HepG2 (cell line): Measurements from ENCODE around the gene PSME3IP1. TPM values are rescaled to one million over a fixed set of nuclear protein-coding genes. Genes with fewer than 3 reads are reported as not detected.

Source experiments
- ATAC-seq: fragments of 200-7000 bp; cut with Tn5 transposase; 3 replicates; pipeline ENCODE4 v1.9.1; 2020; ENCODE audit warnings: mild to moderate bottlenecking, moderate library complexity
- Bru-seq: library from RNA; stranded (reverse); fragments of 400-500 nt; gene quantifications from one replicate; lab custom pipeline; 2021; lab: Mats Ljungman, UMichigan
- BruChase-seq, 2 experiments: library from RNA; stranded (reverse); fragments of 400-500 nt; gene quantifications; one replicate each; lab custom pipeline; 2021; lab: Mats Ljungman, UMichigan
- BruUV-seq: library from RNA; stranded (reverse); fragments of 400-500 nt; replicated peaks from 2 replicates; lab custom pipeline; 2021; lab: Mats Ljungman, UMichigan
- CTCF ChIA-PET: fragments of 300-600 bp; formaldehyde crosslinking; extraction: SDS; loops from one replicate; lab custom pipeline; 2021; ENCODE audit warnings: low total read pairs, inconsistent platforms, low intra/inter-chr PET ratio; lab: Yijun Ruan, JAX
- POLR2A ChIA-PET: fragments of 350-600 bp; sonication (Branson Sonifier 250); formaldehyde crosslinking; loops from one replicate; lab custom pipeline; 2020; ENCODE audit warnings: antibody characterized with exemption, inconsistent platforms; lab: Yijun Ruan, JAX
- DNase-seq: peaks from one replicate; pipeline ENCODE4 v3.0.0-alpha.2; 2015; ENCODE audit warnings: low spot score
- FAIRE-seq: peaks from 3 replicates; lab custom pipeline; 2011; peaks lifted over from hg19 to GRCh38; lab: Jason Lieb, UNC
- H2AFZ ChIP-seq: one replicate; pipeline ENCODE4 v1.6.1; 2011; ENCODE audit warnings: low read length, inconsistent platforms
- H3K27ac ChIP-seq: fragments of 300-600 bp; 3 replicates; pipeline ENCODE4 v1.8.0; 2011; ENCODE audit warnings: mixed run types, mild to moderate bottlenecking, mixed read lengths, low read length, inconsistent platforms; ENCODE audit not compliant: insufficient read depth; ENCODE audit errors: extremely low read length
- H3K27me3 ChIP-seq, 2 experiments: fragments of 200-600 bp in 1 of 2; 2 replicates in 1 of 2; 3 replicates in 1 of 2; pipeline versions ENCODE4 v1.6.0 to v1.8.0; 2011; ENCODE audit warnings: low read length in 2 of 2, mild to moderate bottlenecking in 2 of 2, moderate library complexity in 2 of 2, inconsistent platforms in 1 of 2; ENCODE audit not compliant: insufficient read depth in 2 of 2, control insufficient read depth in 1 of 2
- H3K36me3 ChIP-seq, 2 experiments: fragments of 200-600 bp in 1 of 2; replicated peaks in 1 of 2; 2 replicates in 1 of 2; 3 replicates in 1 of 2; pipeline versions ENCODE4 v1.5.1 to v1.8.0; 2011; ENCODE audit warnings: low read length in 2 of 2, inconsistent platforms in 1 of 2; ENCODE audit not compliant: insufficient read depth in 2 of 2, control insufficient read depth in 1 of 2
- H3K4me1 ChIP-seq: 2 replicates; pipeline ENCODE4 v1.5.1; 2012; ENCODE audit warnings: low read length, inconsistent platforms; ENCODE audit not compliant: insufficient read depth
- H3K4me2 ChIP-seq: 2 replicates; pipeline ENCODE4 v1.6.0; 2011; ENCODE audit warnings: low read depth, low read length, inconsistent platforms
- H3K4me3 ChIP-seq, 3 experiments: fragments of 200-600 bp in 1 of 3; sonication (generic), shearing (Covaris generic) in 1 of 3; replicated peaks in 1 of 3; 2 replicates each; pipeline ENCODE4 v1.5.1; 2011 to 2016; ENCODE audit warnings: low read length in 3 of 3, inconsistent platforms in 2 of 3, low read depth in 2 of 3, mild to moderate bottlenecking in 2 of 3, control low read depth in 1 of 3, mixed read lengths in 1 of 3; ENCODE audit not compliant: insufficient read depth in 1 of 3
- H3K79me2 ChIP-seq: one replicate; pipeline ENCODE4 v1.6.1; 2011; ENCODE audit warnings: low read length, inconsistent platforms; ENCODE audit not compliant: insufficient read depth
- H3K9ac ChIP-seq: 2 replicates; pipeline ENCODE4 v1.6.0; 2011; ENCODE audit warnings: mild to moderate bottlenecking, low read depth, low read length, inconsistent platforms; ENCODE audit not compliant: insufficient read depth
- H3K9me3 ChIP-seq: 2 replicates; pipeline ENCODE4 v1.5.1; 2012; ENCODE audit warnings: mild to moderate bottlenecking, low read length
- H4K20me1 ChIP-seq: 2 replicates; pipeline ENCODE4 v1.6.0; 2011; ENCODE audit warnings: inconsistent platforms, mild to moderate bottlenecking, low read length, moderate library complexity; ENCODE audit not compliant: insufficient read depth
- NFIB ChIP-seq: sonication (generic); formaldehyde crosslinking; IDR thresholded peaks from 2 replicates; pipeline ENCODE4 v1.9.0; 2021; ENCODE audit warnings: missing genetic modification reagents, mild to moderate bottlenecking, borderline replicate concordance
- NR2F6 ChIP-seq, 2 experiments: IDR thresholded peaks; 2 replicates each; pipeline ENCODE4 v1.6.1; 2016; ENCODE audit warnings: antibody characterized with exemption in 1 of 2, mild to moderate bottlenecking in 1 of 2
- POLR2AphosphoS5 ChIP-seq: IDR thresholded peaks from 2 replicates; pipeline ENCODE4 v1.6.1; 2012; ENCODE audit warnings: low read depth, low read length
- SMAD1 ChIP-seq: sonication (generic); formaldehyde crosslinking; IDR thresholded peaks from 2 replicates; pipeline ENCODE4 v1.4.0; 2020; ENCODE audit warnings: missing genetic modification reagents, low read depth, mild to moderate bottlenecking, borderline replicate concordance
- SOX6 ChIP-seq, 2 experiments: fragments of 450-650 bp in 1 of 2; sonication (generic) in 1 of 2; formaldehyde crosslinking in 1 of 2; IDR thresholded peaks; 2 replicates each; pipeline versions ENCODE4 v1.4.0 to v1.6.1; 2017 to 2020; ENCODE audit warnings: antibody characterized with exemption in 1 of 2, mild to moderate bottlenecking in 1 of 2, missing genetic modification reagents in 1 of 2
- ZBTB38 ChIP-seq: sonication (generic); formaldehyde crosslinking; IDR thresholded peaks from 2 replicates; pipeline ENCODE4 v1.5.1; 2020; ENCODE audit warnings: mild to moderate bottlenecking, missing genetic modification reagents
- ZNF644 ChIP-seq: IDR thresholded peaks from 2 replicates; pipeline ENCODE4 v1.6.1; 2016; ENCODE audit warnings: low read depth
- WGBS: methylation state at CpG from one replicate; pipeline ENCODE4 v1.1.6; 2017; ENCODE audit warnings: low lambda C conversion rate; 5-methylcytosine and 5-hydroxymethylcytosine counted together
- in situ Hi-C: cut with HindIII; loops from 2 replicates; pipeline ENCODE4 v1.10.0; 2017; ENCODE audit warnings: low pct_unique_long_range_greater_than_20kb; ENCODE audit not compliant: extremely low pct_ligation_motif_present
- intact Hi-C: fragments of 100-400 bp; cut with micrococcal nuclease; formaldehyde crosslinking; loops from one replicate; pipeline ENCODE4 v1.10.0; 2022; ENCODE audit not compliant: unreplicated experiment
- long read RNA-seq, 2 experiments: library from RNA in 1 of 2; library from polyadenylated mRNA in 1 of 2; stranded (forward) in 1 of 2; unstranded in 1 of 2; transcript quantifications; one replicate each; pipeline ENCODE4 v2.0.0, GENCODE V29; 2019 to 2022
- polyA minus RNA-seq, 3 experiments: library from RNA; depleted of rRNA, polyadenylated mRNA; stranded (reverse); fragments of >200 nt; gene quantifications; 2 replicates each; pipeline ENCODE4 v1.2.3, GENCODE V29; 2011; ENCODE audit warnings: low replicate concordance in 1 of 3
- polyA plus RNA-seq, 8 experiments: library from polyadenylated mRNA; depleted of rRNA in 3 of 8; stranded (reverse) in 7 of 8; unstranded in 1 of 8; fragments of >200 nt; fragmentation: Illumina TruSeq in 4 of 8; extraction: Trizol in 4 of 8; gene quantifications; 2 replicates each; pipeline versions ENCODE4 v1.2.1 to v1.2.3, GENCODE V29; 2011 to 2016; ENCODE audit warnings: low read depth in 4 of 8, missing spikeins in 1 of 8, mixed read lengths in 1 of 8; ENCODE audit not compliant: insufficient read depth in 1 of 8
- total RNA-seq, 5 experiments: library from RNA; depleted of rRNA; stranded (reverse); fragments of >200 nt; fragmentation: Illumina TruSeq; extraction: Trizol; gene quantifications; 2 replicates each; pipeline ENCODE4 v1.2.3, GENCODE V29; 2016; ENCODE audit warnings: low read depth in 1 of 5
- TF ChIP-seq, protein P1 (sequence below): sonication (generic); formaldehyde crosslinking; IDR thresholded peaks from 2 replicates; pipeline ENCODE4 v1.4.0; 2020; ENCODE audit warnings: mild to moderate bottlenecking, missing genetic modification reagents
- TF ChIP-seq, protein P2 (sequence below): sonication (generic); formaldehyde crosslinking; IDR thresholded peaks from 2 replicates; pipeline ENCODE4 v1.5.0; 2020; ENCODE audit warnings: mild to moderate bottlenecking, missing genetic modification reagents, borderline replicate concordance

Gene PSME3IP1, protein sequence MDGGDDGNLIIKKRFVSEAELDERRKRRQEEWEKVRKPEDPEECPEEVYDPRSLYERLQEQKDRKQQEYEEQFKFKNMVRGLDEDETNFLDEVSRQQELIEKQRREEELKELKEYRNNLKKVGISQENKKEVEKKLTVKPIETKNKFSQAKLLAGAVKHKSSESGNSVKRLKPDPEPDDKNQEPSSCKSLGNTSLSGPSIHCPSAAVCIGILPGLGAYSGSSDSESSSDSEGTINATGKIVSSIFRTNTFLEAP
- total RNA-seq (2016; rRNA removed; fragmentation: Illumina TruSeq; extraction: Trizol) = 99.8 and 104 TPM in 2 replicates
- 81.0 and 93.2 TPM in 2 replicates for total RNA-seq (2016; cell fraction: cytosol; rRNA removed; fragmentation: Illumina TruSeq; extraction: Trizol; ENCODE audit: low read depth)
- total RNA-seq (2016; cell fraction: insoluble cytoplasmic fraction; rRNA removed; fragmentation: Illumina TruSeq; extraction: Trizol) = 98.8 and 104 TPM in 2 replicates
- total RNA-seq (2016; cell fraction: membrane; rRNA removed; fragmentation: Illumina TruSeq; extraction: Trizol) = 49.2 and 54.2 TPM in 2 replicates
- 61.4 and 77.1 TPM in 2 replicates for total RNA-seq (2016; cell fraction: nucleus; rRNA removed; fragmentation: Illumina TruSeq; extraction: Trizol)
- polyA plus RNA-seq (2011; rRNA removed) = 90.8 and 99.8 TPM in 2 replicates
- 45.8 and 51.2 TPM in 2 replicates for polyA plus RNA-seq (2011; cell fraction: cytosol; rRNA removed)
- polyA plus RNA-seq (2011; cell fraction: nucleus; rRNA removed) = 207 and 252 TPM in 2 replicates
- polyA plus RNA-seq (2012) = 46.9 and 63.7 TPM in 2 replicates
- polyA plus RNA-seq (2016; cell fraction: cytosol; fragmentation: Illumina TruSeq; extraction: Trizol; ENCODE audit: low read depth) = 14.9 and 16.8 TPM in 2 replicates
- polyA plus RNA-seq (2016; cell fraction: insoluble cytoplasmic fraction; fragmentation: Illumina TruSeq; extraction: Trizol; ENCODE audit: low read depth) = 128 and 134 TPM in 2 replicates
- polyA plus RNA-seq (2016; cell fraction: membrane; fragmentation: Illumina TruSeq; extraction: Trizol; ENCODE audit: low read depth) = 28.8 and 29.0 TPM in 2 replicates
- 203 and 213 TPM in 2 replicates for polyA plus RNA-seq (2016; cell fraction: nucleus; fragmentation: Illumina TruSeq; extraction: Trizol; ENCODE audit: insufficient read depth, low read depth)
- polyA minus RNA-seq (2011; rRNA and poly(A)+ RNA removed; ENCODE audit: low replicate concordance) = 61.9 and 154 TPM in 2 replicates
- 17.3 and 23.9 TPM in 2 replicates for polyA minus RNA-seq (2011; cell fraction: cytosol; rRNA and poly(A)+ RNA removed)
- polyA minus RNA-seq (2011; cell fraction: nucleus; rRNA and poly(A)+ RNA removed) = 71.4 and 71.5 TPM in 2 replicates
- percentile 86 among the genes with signal in this experiment for Bru-seq, nascent RNA
- BruChase-seq, experiment 1, labeled RNA remaining after a 6-hour chase = percentile 90 among the genes with signal in this experiment
- percentile 91 among the genes with signal in this experiment for BruChase-seq, experiment 2, labeled RNA remaining after a 2-hour chase
- long read RNA-seq, experiment 1, transcript FAM192A-201 (7 exons, 2,848 nt) = major isoform, 12 of 43 reads
- long read RNA-seq, experiment 1, partial matches to known transcripts = 10 of 43 reads
- long read RNA-seq, experiment 1, other reads (novel, unspliced or antisense) = 21 of 43 reads
- long read RNA-seq, experiment 2, transcript FAM192A-201 (7 exons, 2,848 nt) = major isoform, 8 of 48 reads
- long read RNA-seq, experiment 2, partial matches to known transcripts = 18 of 48 reads
- long read RNA-seq, experiment 2, other reads (novel, unspliced or antisense) = 21 of 48 reads

DNA sequence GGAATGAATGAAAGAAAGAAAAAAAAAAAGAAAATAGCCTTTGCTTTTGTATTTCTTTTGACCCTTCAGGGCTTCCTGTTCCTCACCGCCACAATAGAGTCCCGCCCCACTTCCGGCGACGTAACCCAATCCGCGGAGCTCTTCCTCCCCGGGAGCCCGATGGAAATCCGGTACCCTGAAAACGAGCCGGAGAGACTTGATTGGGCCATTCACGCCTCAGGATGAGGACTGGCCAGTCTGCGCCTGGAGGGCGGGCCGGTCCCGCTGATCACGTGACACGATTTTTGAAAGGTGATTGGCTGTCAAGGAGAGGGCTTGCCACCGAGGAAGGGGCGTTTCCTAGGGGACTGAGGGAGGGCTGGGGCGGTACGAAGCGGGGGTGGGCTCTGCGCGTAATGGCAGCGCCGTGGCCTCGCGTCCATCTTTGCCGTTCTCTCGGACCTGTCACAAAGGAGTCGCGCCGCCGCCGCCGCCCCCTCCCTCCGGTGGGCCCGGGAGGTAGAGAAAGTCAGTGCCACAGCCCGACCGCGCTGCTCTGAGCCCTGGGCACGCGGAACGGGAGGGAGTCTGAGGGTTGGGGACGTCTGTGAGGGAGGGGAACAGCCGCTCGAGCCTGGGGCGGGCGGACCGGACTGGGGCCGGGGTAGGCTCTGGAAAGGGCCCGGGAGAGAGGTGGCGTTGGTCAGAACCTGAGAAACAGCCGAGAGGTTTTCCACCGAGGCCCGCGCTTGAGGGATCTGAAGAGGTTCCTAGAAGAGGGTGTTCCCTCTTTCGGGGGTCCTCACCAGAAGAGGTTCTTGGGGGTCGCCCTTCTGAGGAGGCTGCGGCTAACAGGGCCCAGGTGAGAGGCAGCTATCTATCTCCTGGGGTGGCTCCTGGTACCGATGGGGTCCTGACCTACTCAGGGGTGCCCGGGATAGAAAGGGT, at the start of gene PSME3IP1, which contains the start of gene RSPRY1:
TSS of gene PSME3IP1 (minus strand) at position 95 of the 927 bp plus-strand sequence. CDS start 12,185 bp downstream, outside the sequence.
TSS of gene RSPRY1 (plus strand) at position 385 of the 927 bp plus-strand sequence. CDS start 18,330 bp downstream, outside the sequence.
- CTCF ChIA-PET = no interaction called here
- peaks cover 9% of the 10 kb centered on the region for H4K20me1 ChIP-seq
- H3K27ac ChIP-seq = peak within 1 kb of the TSS; percentile 82
- intact Hi-C loops (loop anchor here (1.0 to 5.0 kb wide), 4 partner anchors 8 to 111 kb away; partner anchors contain the start of genes ARL2BP and PLLP), in situ Hi-C loops (loop anchor here (5.0 kb wide), 1 partner anchor 96 kb away; the partner anchor contains the start of gene PLLP)
- H3K27me3 ChIP-seq = no peaks in the 10 kb centered on the region; a peak in 2 of 5 replicates
- DNase-seq = peak; percentile 100
- no TSS peak for BruUV-seq
- H2AFZ ChIP-seq = no peak within 1 kb of the TSS
- H3K4me1 ChIP-seq = peaks cover 51% of the 10 kb centered on the region
- peak within 1 kb of the TSS; percentile 89 for H3K4me2 ChIP-seq
- H3K9me3 ChIP-seq = no peaks in the 10 kb centered on the region
- peak within 1 kb of the TSS; percentile 93 for H3K9ac ChIP-seq
- H3K79me2 ChIP-seq = peaks cover 78% of the 10 kb centered on the region
- peak; percentile 94 for FAIRE-seq
- POLR2A ChIA-PET = interaction anchor here (0.6 to 3.4 kb wide), 29 partner anchors 7 to 943 kb away, joined by 3 to 33 read pairs (median 4); partner anchors contain the start of genes ARL2BP, CFAP20, CIAPIN1 and COQ9
- H3K4me3 ChIP-seq = peak within 1 kb of the TSS; percentile 93 to 99 (median 94)
- under 1% methylated on average over 53 of the region's 64 CpGs for WGBS
- ATAC-seq = peak; percentile 94
- peaks cover 2 to 8% of the 10 kb centered on the region in 2 experiments; a peak in 4 of 5 replicates for H3K36me3 ChIP-seq
- TF ChIP-seq, protein P1, sequence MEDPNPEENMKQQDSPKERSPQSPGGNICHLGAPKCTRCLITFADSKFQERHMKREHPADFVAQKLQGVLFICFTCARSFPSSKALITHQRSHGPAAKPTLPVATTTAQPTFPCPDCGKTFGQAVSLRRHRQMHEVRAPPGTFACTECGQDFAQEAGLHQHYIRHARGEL (CRISPR knock-in tag) = no peak
- no peak for TF ChIP-seq NR2F6 (IDR thresholded peaks at IDR 0.05)
- peak; percentile 59; the same call in 1 of the 2 replicates for TF ChIP-seq NR2F6 (CRISPR knock-in tag; IDR thresholded peaks at IDR 0.05)
- TF ChIP-seq SOX6 (IDR thresholded peaks at IDR 0.05) = no peak
- peak; percentile 54; the same call in 1 of the 2 replicates for TF ChIP-seq SOX6 (CRISPR knock-in tag; IDR thresholded peaks at IDR 0.05)
- TF ChIP-seq, protein P2, sequence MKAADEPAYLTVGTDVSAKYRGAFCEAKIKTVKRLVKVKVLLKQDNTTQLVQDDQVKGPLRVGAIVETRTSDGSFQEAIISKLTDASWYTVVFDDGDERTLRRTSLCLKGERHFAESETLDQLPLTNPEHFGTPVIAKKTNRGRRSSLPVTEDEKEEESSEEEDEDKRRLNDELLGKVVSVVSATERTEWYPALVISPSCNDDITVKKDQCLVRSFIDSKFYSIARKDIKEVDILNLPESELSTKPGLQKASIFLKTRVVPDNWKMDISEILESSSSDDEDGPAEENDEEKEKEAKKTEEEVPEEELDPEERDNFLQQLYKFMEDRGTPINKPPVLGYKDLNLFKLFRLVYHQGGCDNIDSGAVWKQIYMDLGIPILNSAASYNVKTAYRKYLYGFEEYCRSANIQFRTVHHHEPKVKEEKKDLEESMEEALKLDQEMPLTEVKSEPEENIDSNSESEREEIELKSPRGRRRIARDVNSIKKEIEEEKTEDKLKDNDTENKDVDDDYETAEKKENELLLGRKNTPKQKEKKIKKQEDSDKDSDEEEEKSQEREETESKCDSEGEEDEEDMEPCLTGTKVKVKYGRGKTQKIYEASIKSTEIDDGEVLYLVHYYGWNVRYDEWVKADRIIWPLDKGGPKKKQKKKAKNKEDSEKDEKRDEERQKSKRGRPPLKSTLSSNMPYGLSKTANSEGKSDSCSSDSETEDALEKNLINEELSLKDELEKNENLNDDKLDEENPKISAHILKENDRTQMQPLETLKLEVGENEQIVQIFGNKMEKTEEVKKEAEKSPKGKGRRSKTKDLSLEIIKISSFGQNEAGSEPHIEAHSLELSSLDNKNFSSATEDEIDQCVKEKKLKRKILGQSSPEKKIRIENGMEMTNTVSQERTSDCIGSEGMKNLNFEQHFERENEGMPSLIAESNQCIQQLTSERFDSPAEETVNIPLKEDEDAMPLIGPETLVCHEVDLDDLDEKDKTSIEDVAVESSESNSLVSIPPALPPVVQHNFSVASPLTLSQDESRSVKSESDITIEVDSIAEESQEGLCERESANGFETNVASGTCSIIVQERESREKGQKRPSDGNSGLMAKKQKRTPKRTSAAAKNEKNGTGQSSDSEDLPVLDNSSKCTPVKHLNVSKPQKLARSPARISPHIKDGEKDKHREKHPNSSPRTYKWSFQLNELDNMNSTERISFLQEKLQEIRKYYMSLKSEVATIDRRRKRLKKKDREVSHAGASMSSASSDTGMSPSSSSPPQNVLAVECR (CRISPR knock-in tag) = peak; percentile 74
- TF ChIP-seq NFIB (CRISPR knock-in tag) = no peak
- peak; percentile 72; the same call in 1 of the 2 replicates for TF ChIP-seq SMAD1
- TF ChIP-seq ZBTB38 (CRISPR knock-in tag) = peak; percentile 77
- TF ChIP-seq ZNF644 = no peak
- TF ChIP-seq POLR2AphosphoS5 = peak; percentile 81
